Measurements from ENCODE around the gene TECTA.

TECTA gene

GRCh38 chr11:121214861-121215260 lies 113.8 kb downstream of the TECTA start:
- no peak for DNase-seq (ENCODE audit: low spot score)
- in situ Hi-C loops (cut with MboI; ENCODE audit: low pct_unique_long_range_greater_than_20kb, low sequenced_read_pairs, unreplicated experiment): no loop called here
- no peak for TF ChIP-seq CTCF (IDR thresholded peaks at IDR 0.05; ENCODE audit: extremely low read depth, insufficient read depth, missing control alignments)

- in situ Hi-C loops (cut with MboI; ENCODE audit: low pct_unique_long_range_greater_than_20kb, low sequenced_read_pairs, unreplicated experiment): no loop called here
- no peak for TF ChIP-seq CTCF (IDR thresholded peaks at IDR 0.05; ENCODE audit: extremely low read depth, insufficient read depth, missing control alignments)
- DNase-seq (ENCODE audit: low spot score): no peak
These were observed 120.6 kb downstream of the TECTA start for GRCh38 chr11:121221496-121222200.

- DNase-seq (ENCODE audit: low spot score): no peak
- in situ Hi-C loops (cut with MboI; ENCODE audit: low pct_unique_long_range_greater_than_20kb, low sequenced_read_pairs, unreplicated experiment): no loop called here
- TF ChIP-seq CTCF (IDR thresholded peaks at IDR 0.05; ENCODE audit: extremely low read depth, insufficient read depth, missing control alignments): no peak
These were observed 122.1 kb downstream of the TECTA start for GRCh38 chr11:121223161-121223560.

- in situ Hi-C loops (cut with MboI; ENCODE audit: low pct_unique_long_range_greater_than_20kb, low sequenced_read_pairs, unreplicated experiment): no loop called here
- TF ChIP-seq CTCF (IDR thresholded peaks at IDR 0.05; ENCODE audit: extremely low read depth, insufficient read depth, missing control alignments): no peak
These were observed 124.3 kb downstream of the TECTA start for GRCh38 chr11:121225382-121225781.

GRCh38 chr11:121226415-121227263 lies 125.6 kb downstream of the TECTA start:
- in situ Hi-C loops (cut with MboI; ENCODE audit: low pct_unique_long_range_greater_than_20kb, low sequenced_read_pairs, unreplicated experiment): no loop called here
- DNase-seq (ENCODE audit: low spot score): no peak
- no peak for TF ChIP-seq CTCF (IDR thresholded peaks at IDR 0.05; ENCODE audit: extremely low read depth, insufficient read depth, missing control alignments)

More at GRCh38 chr11:121225382-121225781, 124.3 kb downstream of the TECTA start:
- DNase-seq (ENCODE audit: low spot score): no peak

- DNase-seq (ENCODE audit: low spot score): no peak
- TF ChIP-seq CTCF (IDR thresholded peaks at IDR 0.05; ENCODE audit: extremely low read depth, insufficient read depth, missing control alignments): no peak
- in situ Hi-C loops (cut with MboI; ENCODE audit: low pct_unique_long_range_greater_than_20kb, low sequenced_read_pairs, unreplicated experiment): no loop called here
These were observed 127.8 kb downstream of the TECTA start for GRCh38 chr11:121228851-121229250.

Data from GM13977 (cell line).